HG03432 (cell line): ENCODE measurements around the gene MAP1B.

ENCODE experiments used
- ATAC-seq: cut with Tn5 transposase; IDR thresholded peaks from one replicate; pipeline ENCODE4 v1.9.1; 2021; ENCODE audit warnings: mild to moderate bottlenecking, moderate library complexity; ENCODE audit not compliant: unreplicated experiment

The MAP1B gene

DNA sequence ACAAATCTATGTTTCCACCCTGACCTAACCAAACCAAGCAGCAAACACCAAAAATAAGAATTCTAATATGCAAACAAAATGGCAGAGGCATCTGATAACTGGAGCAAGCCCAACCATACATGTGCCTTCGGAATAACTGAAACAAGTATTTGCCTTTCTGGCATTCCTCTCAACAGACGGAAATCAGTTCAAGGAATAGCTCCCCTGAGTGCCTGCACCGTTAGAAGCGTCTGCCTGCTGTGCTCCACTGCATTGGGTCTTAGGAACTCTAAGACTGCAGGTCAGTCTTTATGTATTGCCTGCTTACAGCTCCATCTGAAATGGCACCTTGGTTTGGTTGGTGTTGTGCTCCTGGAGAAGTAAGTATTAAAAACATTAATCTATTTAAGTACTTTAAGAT lies 114.3 kb downstream of the MAP1B start:
- ATAC-seq: no peak

DNA sequence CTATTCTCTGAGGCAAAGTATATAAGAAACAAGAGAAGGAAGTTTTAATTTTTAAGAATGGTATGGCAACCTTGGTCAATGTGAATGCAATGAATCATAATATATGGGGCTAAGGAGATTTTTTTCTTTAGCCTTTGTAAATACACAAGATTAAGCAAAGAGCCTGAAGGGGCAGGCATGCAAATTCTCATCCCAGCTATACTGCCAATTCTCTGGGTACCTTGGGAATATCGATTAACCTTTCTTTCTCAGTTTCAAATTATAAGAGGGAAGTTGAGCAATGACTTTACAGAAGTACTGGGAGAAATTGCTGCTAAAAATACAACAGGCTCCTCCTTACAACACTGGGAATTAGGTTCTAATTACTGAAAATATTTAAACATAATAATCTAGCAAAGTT lies 115.2 kb downstream of the MAP1B start:
- ATAC-seq: no peak

DNA sequence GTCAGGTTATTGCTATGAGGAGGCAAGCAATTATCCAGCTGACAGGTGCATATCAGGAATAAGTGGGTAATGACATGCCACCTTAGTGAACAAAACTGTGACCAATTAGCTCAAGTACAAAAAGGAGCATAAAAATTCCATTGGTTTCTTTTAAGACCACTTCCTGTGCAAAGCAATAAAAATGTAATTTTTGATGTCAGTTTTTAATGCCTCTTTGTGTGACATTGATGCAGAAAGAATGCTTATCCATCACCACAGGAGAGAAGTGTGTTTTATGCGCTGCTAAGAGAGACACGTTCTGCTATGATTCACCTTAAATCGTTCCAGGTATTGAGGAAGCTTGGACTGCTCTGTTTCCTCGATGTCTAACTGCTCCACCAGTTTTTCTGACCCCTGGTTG lies 116.1 kb downstream of the MAP1B start:
- no peak for ATAC-seq

DNA sequence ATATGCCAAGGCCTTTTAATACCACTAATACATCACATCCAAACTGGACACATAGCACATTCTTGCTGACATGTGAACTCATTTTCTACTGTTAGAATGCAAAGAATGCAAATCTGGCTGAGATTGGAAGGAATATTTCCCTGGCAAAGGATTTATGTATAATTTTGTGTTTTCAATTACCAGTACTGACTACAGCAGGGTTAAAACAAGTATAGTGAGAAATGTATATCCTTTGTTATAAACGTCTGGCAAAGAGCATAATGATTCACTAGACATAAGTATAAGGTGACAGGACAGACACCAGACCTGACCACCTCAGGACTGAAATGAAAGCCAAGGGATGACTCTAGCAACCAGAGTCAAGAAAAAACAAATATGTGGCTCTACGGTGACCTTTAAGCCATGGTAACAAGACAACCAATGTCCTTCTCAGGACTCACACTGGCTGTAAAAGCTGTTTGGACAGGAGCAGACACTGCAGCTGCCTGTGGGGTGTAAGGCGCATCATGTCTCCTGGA lies 117.7 kb downstream of the MAP1B start:
- ATAC-seq: no peak

DNA sequence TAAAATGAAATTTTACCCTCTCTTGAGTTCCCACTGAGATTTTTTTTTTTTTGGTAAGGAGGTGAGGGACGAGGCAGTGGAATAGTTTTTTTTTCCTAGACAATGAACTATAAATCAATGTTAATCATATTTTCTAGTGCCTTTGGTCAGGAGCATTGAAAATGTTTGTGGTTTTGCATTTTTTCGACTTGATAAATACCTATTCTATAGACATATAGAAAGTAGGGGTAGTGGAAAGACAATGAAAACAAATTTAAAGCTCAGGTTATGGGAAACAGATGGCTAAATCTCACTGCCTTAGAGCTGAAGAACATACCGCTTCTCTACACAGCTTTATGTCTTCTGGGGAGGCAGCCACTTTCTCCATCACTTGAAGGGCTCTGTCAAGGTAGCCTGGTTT lies 118.5 kb downstream of the MAP1B start:
- ATAC-seq: no peak

DNA sequence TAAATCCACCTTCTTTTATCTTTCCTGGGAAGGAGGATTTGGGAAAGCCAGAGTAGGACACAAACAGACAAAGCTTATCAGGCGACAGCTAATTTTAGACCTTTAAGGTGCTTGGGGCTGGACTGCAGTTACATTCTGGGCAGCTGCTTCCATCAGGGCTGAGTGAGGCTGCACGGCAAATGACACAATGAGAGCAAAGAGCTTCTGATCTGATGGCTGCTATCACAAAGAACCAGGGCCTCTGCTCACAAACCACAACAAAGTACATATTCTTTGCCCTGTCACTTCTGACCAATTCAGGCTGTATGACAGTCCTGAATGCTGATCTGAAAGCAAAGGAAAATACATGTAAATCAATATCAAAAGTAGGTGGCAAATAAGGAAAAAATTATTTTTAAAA lies 119.7 kb downstream of the MAP1B start:
- ATAC-seq: no peak

DNA sequence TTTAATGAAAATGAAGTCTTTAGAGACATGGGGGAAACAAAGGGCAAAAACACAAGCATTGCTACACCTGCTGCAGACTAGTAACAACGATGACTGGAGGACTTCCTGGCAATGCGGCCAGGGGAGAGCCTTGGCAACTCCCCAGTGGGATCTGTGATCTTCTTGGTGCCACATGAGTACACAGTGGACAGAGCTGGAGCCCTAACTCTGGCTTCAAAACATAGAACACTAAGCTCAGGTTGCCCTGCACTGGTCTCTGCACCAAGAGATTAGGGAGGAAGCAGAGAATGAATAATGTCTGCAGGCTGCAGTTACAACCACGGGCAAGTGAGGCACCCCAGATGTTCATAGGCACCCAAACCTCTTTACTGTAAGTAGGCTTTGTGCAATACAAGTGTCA lies 121.7 kb downstream of the MAP1B start:
- no peak for ATAC-seq

DNA sequence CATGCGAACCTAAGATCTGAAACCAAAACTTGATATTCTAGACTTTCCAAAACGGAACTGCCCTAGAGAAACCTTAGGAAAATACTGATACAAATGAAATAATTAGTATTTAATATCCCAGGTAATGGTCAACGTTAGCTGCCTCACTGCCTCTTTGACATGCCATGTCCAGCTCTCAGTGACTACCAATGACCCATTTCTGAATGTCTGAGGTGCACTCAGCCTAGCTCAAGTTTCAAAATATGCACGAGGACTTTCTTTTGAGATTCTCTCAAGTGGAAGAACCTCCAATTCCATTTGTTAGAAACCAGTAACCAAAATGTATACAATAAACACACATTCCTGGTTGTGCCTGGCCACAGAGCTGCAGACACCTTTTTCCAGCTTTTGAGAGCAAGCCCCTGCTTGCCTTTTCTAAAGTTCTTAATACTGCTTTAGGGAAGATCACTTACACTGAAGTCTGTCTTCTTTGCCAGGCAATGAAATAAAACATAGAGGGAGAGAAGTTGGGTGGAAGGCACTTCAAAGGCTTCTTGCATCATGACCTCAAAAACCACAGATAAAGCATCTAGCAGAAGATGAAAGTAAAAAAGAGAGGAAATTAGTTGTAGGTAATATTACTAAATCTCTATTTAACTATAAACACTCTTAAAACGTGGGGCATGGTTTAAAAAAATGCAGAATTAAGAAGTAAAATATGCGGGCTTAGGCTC lies 124.9 kb downstream of the MAP1B start:
- peak; percentile 45 for ATAC-seq

DNA sequence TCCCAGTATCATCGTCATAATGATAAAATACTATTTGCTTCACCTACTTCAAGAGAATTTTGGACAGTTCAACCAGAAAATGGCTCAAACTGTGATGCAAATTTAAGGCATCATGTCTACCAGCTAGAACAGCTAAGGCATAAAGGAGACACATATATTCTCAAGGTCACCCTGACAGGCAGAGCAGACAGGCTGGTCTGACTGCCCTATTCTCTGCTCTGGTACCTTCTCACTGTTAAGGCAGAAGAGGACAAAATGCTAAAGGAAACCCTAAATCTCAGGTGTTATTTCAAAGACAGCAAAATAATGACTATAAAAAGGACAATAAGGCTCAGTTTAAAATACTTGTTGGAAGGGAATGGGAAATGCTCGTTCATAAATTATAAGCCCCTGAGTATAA lies 125.6 kb downstream of the MAP1B start:
- ATAC-seq: no peak

DNA sequence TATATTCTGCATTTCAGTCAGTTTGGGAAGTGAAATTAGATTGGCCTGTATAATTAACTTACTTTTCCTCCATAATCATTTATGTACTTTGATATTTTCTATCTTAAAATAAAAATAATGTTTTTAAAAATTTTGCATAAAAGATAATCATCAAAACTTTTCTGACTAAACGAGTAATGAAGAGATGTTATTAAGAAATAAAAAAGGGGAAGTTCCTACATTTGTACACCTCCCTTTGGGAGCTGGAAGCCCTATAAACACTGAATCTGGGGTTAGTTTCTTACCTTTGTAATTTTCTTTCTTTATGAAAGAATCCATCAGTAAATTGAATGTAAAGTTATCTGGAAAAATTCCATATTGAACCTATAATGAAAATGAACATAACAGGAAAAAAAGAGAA lies 126.6 kb downstream of the MAP1B start:
- ATAC-seq: no peak

DNA sequence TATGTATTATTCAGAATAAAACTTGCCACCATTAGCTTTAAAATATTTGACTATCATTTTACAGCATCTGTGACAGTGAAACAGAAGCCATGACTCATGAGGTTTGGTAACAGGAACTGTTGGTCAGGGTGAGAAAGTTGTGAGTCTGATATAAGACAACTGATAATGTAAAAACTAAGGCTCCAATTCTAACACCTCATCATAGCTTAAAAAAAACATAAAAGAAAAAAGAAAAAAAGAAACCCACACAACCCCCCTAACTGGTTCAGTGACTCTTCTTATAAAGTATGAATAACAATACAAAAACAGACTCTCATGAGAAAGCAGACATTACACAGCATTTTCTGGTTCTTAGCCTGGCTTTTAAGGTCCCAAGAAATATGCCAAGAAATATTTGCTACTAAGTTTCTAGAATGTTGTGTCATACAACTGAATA lies 127.0 kb downstream of the MAP1B start:
- ATAC-seq: peak; percentile 94

DNA sequence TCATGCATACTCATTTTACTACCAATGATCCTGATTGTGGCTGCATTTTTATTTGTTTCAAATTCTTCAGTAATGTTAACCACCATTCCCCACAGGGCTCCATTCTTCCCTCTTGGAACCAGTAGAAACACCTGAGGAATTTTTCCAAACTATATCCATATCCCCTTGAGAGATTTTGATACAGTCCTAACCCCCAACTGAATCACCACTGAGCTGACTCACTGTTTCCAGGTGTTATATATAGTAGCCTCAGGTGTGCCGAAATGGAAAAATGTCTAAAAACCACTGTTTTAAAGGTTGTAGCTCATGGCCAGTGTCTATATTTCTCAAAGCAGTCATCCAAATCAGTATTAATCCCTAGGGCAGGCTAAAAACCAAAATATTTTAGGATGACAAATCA lies 127.6 kb downstream of the MAP1B start:
- ATAC-seq: no peak

DNA sequence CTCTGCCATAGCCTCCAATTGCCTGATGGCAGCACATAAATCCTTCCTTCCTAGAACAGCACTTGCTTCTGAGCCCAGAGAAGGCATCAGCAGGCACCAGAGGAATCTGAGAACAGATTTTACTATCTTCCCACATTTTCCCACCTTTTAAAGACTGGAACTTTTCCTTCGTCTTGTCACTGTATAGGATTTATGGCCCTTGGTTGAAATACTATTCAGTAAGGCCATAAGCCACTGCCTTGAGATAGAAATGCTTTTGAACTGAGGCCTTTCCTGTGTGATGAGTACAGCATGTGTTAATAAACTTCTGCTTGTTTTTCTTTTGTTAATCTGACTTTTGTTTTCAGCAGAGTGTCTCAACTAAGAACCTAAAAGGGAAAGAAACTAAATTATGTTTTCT lies 128.4 kb downstream of the MAP1B start:
- ATAC-seq: no peak

DNA sequence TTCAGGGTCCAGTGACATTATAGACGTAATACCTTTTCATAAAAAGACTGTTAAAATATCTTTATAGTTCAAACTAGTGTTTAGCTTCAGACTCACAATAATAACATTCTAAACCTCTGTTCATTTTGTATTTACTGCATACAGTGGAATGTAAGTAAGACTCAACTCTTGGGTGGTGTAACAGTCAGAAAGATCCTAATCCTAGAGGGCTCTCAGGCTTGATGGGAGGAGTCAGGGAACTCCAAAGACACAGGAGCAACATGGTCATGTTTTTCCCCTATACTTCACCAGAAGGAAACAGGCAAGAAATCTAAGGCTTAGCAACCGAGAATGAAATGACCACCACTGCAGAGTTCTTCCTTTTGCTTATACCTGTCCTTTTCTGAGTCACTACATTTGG lies 130.1 kb downstream of the MAP1B start:
- ATAC-seq: no peak

DNA sequence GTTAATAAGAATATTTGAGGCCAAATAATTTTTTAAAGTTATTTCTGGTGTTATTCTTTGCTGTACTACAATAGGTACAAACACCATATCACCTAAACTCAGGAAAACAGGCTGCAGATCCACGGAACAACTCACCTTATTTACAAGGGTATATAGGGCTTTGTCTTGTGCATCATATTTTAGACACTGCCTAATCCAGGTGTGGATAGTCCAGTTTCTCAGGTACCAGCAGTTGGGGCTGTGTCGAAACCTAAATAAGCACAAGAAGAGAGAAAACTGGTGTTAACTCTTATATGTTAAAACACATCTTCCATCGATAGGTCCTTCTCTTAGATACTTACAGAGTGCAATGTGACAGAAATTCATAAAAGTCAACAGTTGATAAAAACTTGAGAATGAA lies 130.6 kb downstream of the MAP1B start:
- ATAC-seq: no peak

DNA sequence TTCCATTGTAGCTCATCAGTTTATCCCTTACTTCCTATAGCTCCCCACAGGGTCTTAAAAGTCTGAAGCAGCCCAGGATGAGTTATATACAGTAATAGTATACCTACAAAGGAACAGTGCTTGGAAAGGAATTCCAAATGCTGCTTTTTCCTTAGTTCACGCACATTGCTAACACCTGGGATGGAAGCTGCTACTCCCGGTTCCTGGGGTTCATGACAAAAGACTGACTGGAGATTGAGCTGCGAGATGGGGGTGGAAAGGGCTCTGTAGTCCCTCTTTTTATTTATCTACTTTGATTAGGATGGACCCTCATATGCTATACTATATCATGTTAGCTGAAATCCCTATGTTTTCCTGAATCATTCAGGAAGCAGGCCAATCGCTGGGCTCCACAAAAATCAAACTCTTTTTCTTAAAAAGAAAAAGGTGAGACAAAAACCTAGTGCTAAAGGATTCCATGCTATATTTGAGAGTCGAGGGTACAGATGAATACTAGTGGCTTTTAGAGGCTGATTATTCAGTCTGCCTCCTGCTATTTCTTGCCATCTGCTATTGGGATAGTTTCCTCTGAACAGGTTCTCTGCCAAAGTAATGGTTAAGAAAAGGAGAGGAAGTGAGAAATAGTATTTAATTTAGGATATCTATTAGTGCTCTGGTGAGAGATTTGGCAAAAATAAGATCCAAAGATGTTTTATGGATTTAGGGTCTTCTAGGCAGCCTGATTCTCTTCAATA lies 131.6 kb downstream of the MAP1B start:
- ATAC-seq: no peak

DNA sequence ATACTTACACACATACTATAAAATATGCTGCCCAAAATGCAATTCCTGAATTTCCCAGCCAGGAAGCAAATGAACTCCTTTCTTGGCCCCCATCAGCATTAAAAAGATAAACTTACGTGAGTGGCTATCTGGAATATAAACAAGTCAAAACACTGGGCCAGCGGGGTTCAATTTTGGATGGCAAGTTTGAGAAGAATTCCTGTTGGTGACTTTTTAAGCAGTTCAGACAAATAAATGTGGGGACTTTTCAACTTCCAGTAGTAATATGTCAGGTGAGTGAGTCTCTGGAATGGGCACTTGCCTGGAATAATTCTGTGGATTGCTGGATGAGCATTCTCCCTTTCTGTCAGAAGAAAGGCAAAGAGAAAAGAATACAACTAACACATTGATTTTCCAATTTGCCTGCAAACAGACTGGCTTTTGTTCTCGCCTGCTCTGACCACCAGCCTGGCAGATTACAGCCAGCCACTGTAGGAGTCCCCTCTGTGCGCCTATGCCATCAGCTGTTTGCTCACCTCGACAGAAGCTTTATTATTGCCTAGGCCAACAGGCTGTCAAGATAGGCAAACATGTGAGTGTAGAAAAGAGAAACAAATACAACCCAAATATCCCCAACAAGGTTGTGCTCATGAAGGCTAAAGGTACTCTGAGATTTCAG lies 134.2 kb downstream of the MAP1B start:
- ATAC-seq: no peak

DNA sequence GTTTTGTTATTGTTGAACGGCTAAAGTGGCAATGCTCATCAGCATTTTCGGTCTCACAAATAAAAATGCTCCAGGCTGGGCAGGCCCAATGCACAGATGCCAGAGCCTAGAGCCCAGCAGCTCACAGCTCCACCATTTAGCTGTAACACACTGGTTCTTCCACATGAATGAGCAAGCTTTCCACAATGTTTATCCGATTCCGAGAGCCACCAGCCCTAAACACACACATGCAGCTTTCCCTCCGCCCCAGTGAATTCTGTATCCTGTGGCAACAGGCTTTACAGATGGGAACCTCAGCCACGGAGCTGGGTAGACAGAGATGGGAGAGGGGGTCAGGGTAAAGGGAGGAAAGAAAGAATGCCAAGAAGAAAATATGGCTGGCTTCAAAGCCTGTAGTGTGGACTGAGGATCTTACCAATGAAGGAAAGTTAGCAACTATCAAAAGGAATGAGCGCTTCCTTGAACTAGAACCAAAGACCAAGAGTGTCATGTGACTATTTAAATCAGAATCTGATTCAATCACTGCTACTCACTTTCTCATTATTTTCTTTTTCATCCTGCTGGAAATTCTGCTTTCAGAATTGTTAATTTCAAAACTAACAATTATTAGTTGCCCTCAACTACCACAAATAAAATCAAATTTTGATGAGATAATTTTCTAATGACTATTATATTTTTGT lies 135.7 kb downstream of the MAP1B start:
- no peak for ATAC-seq

DNA sequence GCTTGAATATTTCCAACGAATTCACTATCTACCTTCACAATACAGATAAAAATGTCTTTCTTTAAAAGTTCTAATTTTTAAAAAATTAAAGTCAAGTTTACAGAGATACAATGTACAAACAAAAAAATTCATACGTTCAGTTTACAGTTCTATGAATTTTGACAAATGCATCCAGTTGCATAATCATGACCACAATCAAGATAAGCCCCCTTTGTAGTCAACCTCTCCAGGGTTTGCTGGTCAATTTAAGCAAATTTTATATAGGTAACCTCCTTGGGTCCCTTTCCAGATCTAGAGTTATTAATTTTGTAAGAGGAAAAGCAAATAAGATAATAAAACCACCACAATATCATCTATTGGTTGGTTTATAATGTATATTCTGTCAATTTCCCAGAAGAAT lies 136.4 kb downstream of the MAP1B start:
- no peak for ATAC-seq

DNA sequence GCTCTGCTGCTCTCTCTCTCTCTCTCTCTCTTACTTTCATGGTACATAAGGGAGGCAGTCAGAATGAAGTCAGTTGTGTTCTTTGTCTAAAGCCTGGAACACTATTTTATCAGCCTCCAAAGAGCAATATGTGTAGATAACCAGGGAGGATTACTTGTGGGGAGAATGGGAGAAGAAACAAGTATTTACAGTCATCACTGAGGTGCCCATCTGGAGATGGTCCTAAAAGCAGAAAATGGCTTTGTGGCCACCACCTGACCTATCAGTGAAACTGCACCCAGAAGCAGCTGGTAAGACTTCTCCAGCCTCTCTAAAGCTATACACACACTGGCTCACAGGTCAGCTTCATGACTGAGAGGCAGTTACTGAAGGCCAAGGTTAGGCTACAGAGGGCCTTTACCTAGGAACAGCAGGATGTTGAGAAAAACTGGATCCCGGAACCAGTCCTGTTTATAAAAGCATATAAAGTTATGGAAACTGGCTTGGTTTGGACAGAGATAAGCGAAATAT lies 137.6 kb downstream of the MAP1B start:
- peak; percentile 89 for ATAC-seq

DNA sequence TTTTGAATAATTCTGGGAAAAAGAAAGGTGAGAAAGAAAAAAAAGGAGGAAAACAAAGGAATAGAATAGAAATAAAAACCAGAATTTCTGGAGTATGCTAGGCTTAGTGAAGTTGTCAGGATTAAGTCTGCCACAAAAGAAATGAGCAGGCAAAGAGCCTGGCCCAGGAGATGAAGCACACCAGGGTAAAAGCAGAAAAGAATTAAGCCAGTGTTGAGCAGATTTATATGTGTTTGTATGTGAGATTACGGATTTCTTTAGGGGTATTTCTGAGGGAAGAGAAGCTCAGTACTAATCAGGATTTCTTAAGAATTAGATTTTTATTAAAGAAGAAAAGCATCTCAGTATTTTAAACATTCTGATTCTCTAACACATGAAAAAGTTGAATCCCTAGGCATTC lies 138.3 kb downstream of the MAP1B start:
- no peak for ATAC-seq
